ENCODE measurements around the gene ARFGAP3.
A peak's percentile ranks its signal among the peaks of the same experiment; 100 is the strongest.

The ARFGAP3 gene

GRCh38 chr22:42856865-42857704 is at the start of gene ARFGAP3:
Gene ARFGAP3 (minus strand): TSS chr22:42857273. CDS start chr22:42857182, 91 bp downstream.
- peak; percentile 98 for DNase-seq

- no peak for DNase-seq
Measured at GRCh38 chr22:42905702-42906183, 48.7 kb upstream of the ARFGAP3 start.

GRCh38 chr22:42905217-42905616 is 48.1 kb upstream of the ARFGAP3 start:
- DNase-seq: no peak

GRCh38 chr22:42904050-42904449 is 47.0 kb upstream of the ARFGAP3 start:
- DNase-seq: no peak

GRCh38 chr22:42902875-42903510 is 45.9 kb upstream of the ARFGAP3 start:
- DNase-seq: no peak

- no peak for DNase-seq
Measured at GRCh38 chr22:42901790-42902508, 44.9 kb upstream of the ARFGAP3 start.

- DNase-seq: no peak
Measured at GRCh38 chr22:42897960-42898359, 40.9 kb upstream of the ARFGAP3 start.

- DNase-seq: no peak
Measured at GRCh38 chr22:42895541-42895981, 38.5 kb upstream of the ARFGAP3 start.

- no peak for DNase-seq
Measured at GRCh38 chr22:42895087-42895486, 38.0 kb upstream of the ARFGAP3 start.

- no peak for DNase-seq
Measured at GRCh38 chr22:42893371-42894150, 36.5 kb upstream of the ARFGAP3 start.

- DNase-seq: no peak
Measured at GRCh38 chr22:42892571-42893316, 35.7 kb upstream of the ARFGAP3 start.

GRCh38 chr22:42892156-42892555 is 35.1 kb upstream of the ARFGAP3 start:
- no peak for DNase-seq

GRCh38 chr22:42891696-42892095 is 34.6 kb upstream of the ARFGAP3 start:
- DNase-seq: no peak

- DNase-seq: no peak
Measured at GRCh38 chr22:42891008-42891407, 33.9 kb upstream of the ARFGAP3 start.

- no peak for DNase-seq
Measured at GRCh38 chr22:42889304-42889703, 32.2 kb upstream of the ARFGAP3 start.

- no peak for DNase-seq
Measured at GRCh38 chr22:42887523-42888507, 30.7 kb upstream of the ARFGAP3 start.

GRCh38 chr22:42887120-42887519 is 30.0 kb upstream of the ARFGAP3 start:
- no peak for DNase-seq

GRCh38 chr22:42885446-42885845 is 28.4 kb upstream of the ARFGAP3 start:
- no peak for DNase-seq

- DNase-seq: no peak
Measured at GRCh38 chr22:42884616-42885375, 27.7 kb upstream of the ARFGAP3 start.

GRCh38 chr22:42883970-42884369 is 26.9 kb upstream of the ARFGAP3 start:
- no peak for DNase-seq
